Mammary epithelial cell (primary cell): Measurements from ENCODE around the gene CRYBA1.

ENCODE experiments used
- CTCF ChIP-seq, 2 donors: IDR thresholded peaks in 1 of 2; conservative IDR thresholded peaks in 1 of 2; 2 replicates each; pipeline ENCODE4 v1.5.1; 2011 to 2012; ENCODE audit warnings: inconsistent platforms in 2 of 2, low read length in 2 of 2, mild to moderate bottlenecking in 2 of 2, control low read depth in 1 of 2, low read depth in 1 of 2; ENCODE audit not compliant: insufficient read depth in 1 of 2; ENCODE audit errors: extremely low read depth in 1 of 2
- EZH2 ChIP-seq: IDR thresholded peaks from 2 replicates; pipeline ENCODE4 v1.6.1; 2012; ENCODE audit warnings: low read length, inconsistent platforms, borderline replicate concordance

GRCh38 chr17:29238133-29238850, 8.4 kb upstream of the CRYBA1 start:
- TF ChIP-seq EZH2 (no peak), CTCF (conservative IDR thresholded peaks at IDR 0.05 in 1 of 2, IDR thresholded peaks at IDR 0.05 in 1 of 2; ENCODE audit: extremely low read depth in 1 of 2, insufficient read depth in 1 of 2, low read depth in 1 of 2, low read length in 2 of 2) (no peak)
